ENCODE results near the gene DNM1.

DNM1 gene

DNA sequence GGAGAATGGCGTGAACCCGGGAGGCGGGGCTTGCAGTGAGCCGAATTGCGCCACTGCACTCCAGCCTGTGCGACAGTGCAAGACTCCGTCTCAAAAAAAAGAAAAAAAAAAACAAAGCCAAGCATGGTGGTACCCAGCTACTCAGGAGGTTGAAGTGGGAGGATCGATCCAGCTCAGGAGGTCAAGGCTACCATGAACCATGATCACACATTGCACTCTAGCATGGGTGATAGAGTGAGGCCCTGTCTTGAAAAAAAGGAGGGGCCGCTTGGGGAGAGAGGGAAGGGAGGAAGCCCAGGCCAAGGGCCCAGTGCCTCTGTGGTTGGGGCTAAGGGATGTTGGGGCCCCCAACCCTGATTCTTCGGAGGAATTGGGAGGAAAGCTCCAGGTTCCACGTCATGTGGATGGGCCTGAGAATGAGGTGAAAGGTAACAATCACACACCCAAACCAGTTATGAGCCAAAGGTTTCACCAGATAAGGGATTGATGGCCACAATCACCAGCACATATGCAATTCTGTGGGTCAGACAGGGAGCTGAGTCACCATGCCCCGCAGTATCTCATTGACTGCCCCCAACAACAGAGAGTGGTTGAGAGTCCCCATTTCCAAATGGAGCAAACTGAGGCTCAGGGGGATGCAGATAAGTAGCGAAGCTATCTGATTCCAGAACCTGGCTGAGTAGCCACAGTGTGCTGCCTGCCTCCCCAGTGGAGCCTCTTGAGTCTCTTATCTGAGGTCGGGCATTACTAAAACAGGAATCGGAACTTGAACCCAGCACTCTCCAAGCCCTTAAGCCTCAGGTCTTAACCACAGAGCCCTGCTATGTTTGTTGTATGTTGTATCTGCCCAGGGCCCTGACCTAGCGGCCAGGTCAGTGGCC, 93.4 kb downstream of the DNM1 start:
- ChIA-PET POLR2A (ENCODE audit: low non-redundant PET) (no interaction called here), CTCF (interaction anchor here (0.6 to 4.8 kb wide), 8 partner anchors 8 to 66 kb away, joined by 3 to 48 read pairs (median 4); no protein-coding TSS in a partner anchor)
- H3K27ac ChIP-seq, result peak overlapping the region; percentile 71
- TF ChIP-seq CTCF (conservative IDR thresholded peaks at IDR 0.05; ENCODE audit: low read depth), result no peak
- no peak for DNase-seq (ENCODE audit: low spot score)

- no peak for DNase-seq (ENCODE audit: low spot score)
- TF ChIP-seq CTCF (conservative IDR thresholded peaks at IDR 0.05; ENCODE audit: low read depth), result no peak
- ChIA-PET POLR2A (ENCODE audit: low non-redundant PET) (no interaction called here), CTCF (interaction anchor here (0.6 to 4.8 kb wide), 3 partner anchors 13 to 44 kb away, joined by 3 to 48 read pairs (median 4); no protein-coding TSS in a partner anchor)
- peak overlapping the region; percentile 71 for H3K27ac ChIP-seq
Measured at GRCh38 chr9:128297221-128297773, 94.1 kb downstream of the DNM1 start.

GRCh38 chr9:128298535-128299482, 95.6 kb downstream of the DNM1 start:
- DNase-seq (ENCODE audit: low spot score), result no peak
- ChIA-PET POLR2A (ENCODE audit: low non-redundant PET) (interaction anchor here (0.7 kb wide), 2 partner anchors 21 to 34 kb away, joined by 4 to 6 read pairs; no protein-coding TSS in a partner anchor), CTCF (interaction anchor here (0.6 to 4.8 kb wide), 3 partner anchors 23 to 43 kb away, joined by 3 to 48 read pairs (median 22); no protein-coding TSS in a partner anchor)
- H3K27ac ChIP-seq, result peak overlapping the region; percentile 7; the same call in 1 of the 2 replicates
- TF ChIP-seq CTCF (conservative IDR thresholded peaks at IDR 0.05; ENCODE audit: low read depth), result no peak

DNA sequence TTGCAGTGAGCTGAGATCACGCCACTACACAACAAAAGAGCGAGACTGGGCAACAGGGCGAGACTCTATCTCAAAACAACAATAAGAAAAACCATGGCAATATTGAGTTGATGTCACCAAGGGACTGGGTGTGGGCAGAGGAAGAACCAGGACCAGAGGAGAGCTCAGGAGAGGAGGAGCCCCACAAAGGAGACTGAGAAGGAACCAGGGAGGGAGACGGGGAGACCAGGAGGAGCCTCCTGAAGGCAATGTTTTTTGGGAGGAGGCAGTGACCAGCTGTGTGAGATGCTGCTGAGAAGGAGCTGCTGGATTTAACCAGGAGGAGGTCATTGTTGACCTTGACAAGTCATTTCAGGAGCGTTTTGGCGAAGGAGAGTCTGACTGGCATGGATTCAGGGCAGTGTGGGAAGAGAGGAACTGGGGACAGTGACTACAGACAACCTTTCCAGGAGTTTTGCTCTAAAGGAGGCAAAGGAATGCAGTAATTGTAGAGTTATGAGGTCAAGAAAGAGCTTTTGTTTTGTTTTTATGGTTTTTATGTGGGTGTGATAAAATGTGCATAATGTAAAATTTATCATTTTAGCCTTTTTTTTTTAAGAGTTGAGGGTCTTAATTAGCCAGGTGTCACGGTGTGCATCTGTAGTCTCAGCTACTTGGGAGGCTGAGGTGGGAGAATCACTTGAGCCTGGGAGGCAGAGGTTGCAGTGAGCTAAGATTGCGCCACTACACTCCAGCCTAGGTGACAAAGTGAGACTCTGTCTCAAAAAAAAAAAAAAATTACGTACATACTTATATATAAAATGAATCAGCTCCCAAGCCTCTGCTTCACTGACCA, 101.2 kb downstream of the DNM1 start:
- CTCF ChIA-PET, result interaction anchor here (1.4 to 3.7 kb wide), 3 partner anchors 9 to 58 kb away, joined by 5 to 23 read pairs (median 15); no protein-coding TSS in a partner anchor
- no peak for DNase-seq (ENCODE audit: low spot score)
- TF ChIP-seq CTCF (conservative IDR thresholded peaks at IDR 0.05; ENCODE audit: low read depth), result no peak
- POLR2A ChIA-PET (ENCODE audit: low non-redundant PET), result no interaction called here
- H3K27ac ChIP-seq, result peak overlapping the region; percentile 93

Measured in RWPE1 (cell line).